GDM1 (cell line): ENCODE results near the gene GTPBP3.
"Not testable (repeated sequence)": the region's sequence is repeated elsewhere in the genome, so short reads cannot be mapped to it uniquely, and the experiment has no call there.

Source experiments
- DNase-seq: peaks from one replicate; lab custom pipeline; 2025; lab: John Stamatoyannopoulos, UW

Gene GTPBP3

GRCh38 chr19:17336872-17337674 is at the start of gene GTPBP3:
GTPBP3 (plus strand) TSS chr19:17337553; CDS start chr19:17337612, 59 bp downstream.
- DNase-seq: peak; percentile 97

GRCh38 chr19:17289489-17289888 is 47.9 kb upstream of the GTPBP3 start:
- no peak for DNase-seq

GRCh38 chr19:17292301-17293074 is 44.9 kb upstream of the GTPBP3 start:
- peak; percentile 66 for DNase-seq

GRCh38 chr19:17293605-17294004 is 43.7 kb upstream of the GTPBP3 start:
- DNase-seq: no peak

GRCh38 chr19:17294051-17294891 is 43.1 kb upstream of the GTPBP3 start:
- peak; percentile 31 for DNase-seq

- DNase-seq: not testable (repeated sequence)
These were observed 41.8 kb upstream of the GTPBP3 start for GRCh38 chr19:17295551-17295950.

- no peak for DNase-seq
These were observed 41.1 kb upstream of the GTPBP3 start for GRCh38 chr19:17296273-17296672.

- DNase-seq: no peak
These were observed 40.4 kb upstream of the GTPBP3 start for GRCh38 chr19:17296976-17297375.

- no peak for DNase-seq
These were observed 36.2 kb upstream of the GTPBP3 start for GRCh38 chr19:17300992-17301619.

GRCh38 chr19:17302391-17303166 is 34.8 kb upstream of the GTPBP3 start:
- DNase-seq: peak; percentile 34

- peak; percentile 90 for DNase-seq
These were observed 34.0 kb upstream of the GTPBP3 start, which contains the start of gene ABHD8 for GRCh38 chr19:17303167-17303939. ABHD8 (minus strand) TSS chr19:17303425; CDS start chr19:17301616, 1,809 bp downstream.

- DNase-seq: no peak
These were observed 33.4 kb upstream of the GTPBP3 start for GRCh38 chr19:17303940-17304267.

- DNase-seq: no peak
These were observed 32.8 kb upstream of the GTPBP3 start for GRCh38 chr19:17304386-17305215.

GRCh38 chr19:17305216-17305516 is 32.2 kb upstream of the GTPBP3 start:
- no peak for DNase-seq

GRCh38 chr19:17305517-17306284 is 31.7 kb upstream of the GTPBP3 start, which contains the start of gene MRPL34:
MRPL34 (plus strand) TSS chr19:17305872; CDS start chr19:17305893, 21 bp downstream.
- peak; percentile 98 for DNase-seq

- DNase-seq: no peak
These were observed 31.1 kb upstream of the GTPBP3 start for GRCh38 chr19:17306285-17306714.

GRCh38 chr19:17307876-17308377 is 29.4 kb upstream of the GTPBP3 start:
- no peak for DNase-seq
